Calu3 (cell line): ENCODE measurements around the gene DNHD1. TPM values are rescaled to one million over a fixed set of nuclear protein-coding genes. Genes with fewer than 3 reads are reported as not detected.
"Not testable (repeated sequence)": the region's sequence is repeated elsewhere in the genome, so short reads cannot be mapped to it uniquely, and the experiment has no call there.

Source experiments
- BruUV-seq: library from RNA; stranded (reverse); fragments of 400-500 nt; replicated peaks from 2 replicates; lab custom pipeline; 2021; lab: Mats Ljungman, UMichigan
- CTCF ChIA-PET: fragments of 300-600 bp; sonication (Branson Sonifier 250); formaldehyde crosslinking; loops from one replicate; lab custom pipeline; 2022; ENCODE audit warnings: antibody characterized with exemption; lab: Charles Lee
- DNase-seq: peaks from one replicate; pipeline ENCODE4 v3.0.0; 2022
- H3K27ac Mint-ChIP-seq: one replicate; pipeline ENCODE4 v1.8.0; 2022; ENCODE audit warnings: mixed read lengths; ENCODE audit not compliant: unreplicated experiment
- H3K27me3 Mint-ChIP-seq: one replicate; pipeline ENCODE4 v1.8.0; 2022; ENCODE audit warnings: mixed read lengths; ENCODE audit not compliant: unreplicated experiment
- H3K36me3 Mint-ChIP-seq: one replicate; pipeline ENCODE4 v1.8.0; 2022; ENCODE audit warnings: mild to moderate bottlenecking, moderate library complexity, mixed read lengths; ENCODE audit not compliant: insufficient read depth, unreplicated experiment
- H3K4me1 Mint-ChIP-seq: one replicate; pipeline ENCODE4 v1.8.0; 2022; ENCODE audit warnings: mild to moderate bottlenecking, low read depth, mixed read lengths; ENCODE audit not compliant: unreplicated experiment
- H3K4me3 Mint-ChIP-seq: one replicate; pipeline ENCODE4 v1.8.0; 2022; ENCODE audit warnings: mild to moderate bottlenecking, low read depth, moderate library complexity, mixed read lengths; ENCODE audit not compliant: unreplicated experiment
- H3K9me3 Mint-ChIP-seq: one replicate; pipeline ENCODE4 v1.8.0; 2022; ENCODE audit warnings: low read depth, mixed read lengths; ENCODE audit not compliant: unreplicated experiment
- intact Hi-C: fragments of 100-400 bp; cut with micrococcal nuclease; formaldehyde crosslinking; loops from one replicate; pipeline ENCODE4 v1.10.0; 2022; ENCODE audit not compliant: unreplicated experiment
- total RNA-seq: library from RNA; stranded (reverse); gene quantifications from 2 replicates; pipeline ENCODE4 v1.2.3, GENCODE V29; 2022
- TF ChIP-seq, protein P1 (sequence below): fragments of 200-600 bp; IDR thresholded peaks from one replicate; pipeline ENCODE4 v1.8.0; 2022; ENCODE audit warnings: antibody characterized with exemption; ENCODE audit not compliant: unreplicated experiment

DNHD1 gene
- total RNA-seq, 1 experiment from 2014 or later = 41.2 TPM

DNA sequence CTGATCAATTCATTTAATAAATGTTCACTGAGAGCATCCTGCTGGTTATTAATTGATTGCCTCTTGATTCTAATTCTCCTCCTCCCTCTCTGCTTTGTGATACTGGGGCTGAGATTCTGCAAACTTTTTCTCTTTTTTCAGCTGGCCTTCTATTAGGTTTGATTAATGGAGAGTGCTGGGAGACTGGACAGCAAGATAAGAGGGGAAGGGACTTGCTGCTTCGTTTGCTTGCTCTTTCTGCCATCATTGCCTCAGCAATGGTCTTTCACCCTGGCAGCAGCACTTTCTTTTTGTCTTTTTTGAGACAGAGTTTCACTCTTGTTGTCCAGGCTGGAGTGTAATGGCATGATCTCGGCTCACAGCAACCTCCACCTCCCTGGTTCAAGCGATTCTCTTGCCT lies 7.1 kb downstream of the DNHD1 start:
- BruUV-seq = no TSS peak
- Mint-ChIP-seq H3K27me3 (no peaks in the 10 kb centered on the region), H3K4me3 (no peak overlapping the region), H3K36me3 (peaks cover 6% of the 10 kb centered on the region), H3K9me3 (no peaks in the 10 kb centered on the region), H3K4me1 (no peaks in the 10 kb centered on the region), H3K27ac (no peak overlapping the region)
- TF ChIP-seq, protein P1, sequence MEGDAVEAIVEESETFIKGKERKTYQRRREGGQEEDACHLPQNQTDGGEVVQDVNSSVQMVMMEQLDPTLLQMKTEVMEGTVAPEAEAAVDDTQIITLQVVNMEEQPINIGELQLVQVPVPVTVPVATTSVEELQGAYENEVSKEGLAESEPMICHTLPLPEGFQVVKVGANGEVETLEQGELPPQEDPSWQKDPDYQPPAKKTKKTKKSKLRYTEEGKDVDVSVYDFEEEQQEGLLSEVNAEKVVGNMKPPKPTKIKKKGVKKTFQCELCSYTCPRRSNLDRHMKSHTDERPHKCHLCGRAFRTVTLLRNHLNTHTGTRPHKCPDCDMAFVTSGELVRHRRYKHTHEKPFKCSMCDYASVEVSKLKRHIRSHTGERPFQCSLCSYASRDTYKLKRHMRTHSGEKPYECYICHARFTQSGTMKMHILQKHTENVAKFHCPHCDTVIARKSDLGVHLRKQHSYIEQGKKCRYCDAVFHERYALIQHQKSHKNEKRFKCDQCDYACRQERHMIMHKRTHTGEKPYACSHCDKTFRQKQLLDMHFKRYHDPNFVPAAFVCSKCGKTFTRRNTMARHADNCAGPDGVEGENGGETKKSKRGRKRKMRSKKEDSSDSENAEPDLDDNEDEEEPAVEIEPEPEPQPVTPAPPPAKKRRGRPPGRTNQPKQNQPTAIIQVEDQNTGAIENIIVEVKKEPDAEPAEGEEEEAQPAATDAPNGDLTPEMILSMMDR = no peak
- intact Hi-C loops = loop anchor here (2.0 kb wide), 1 partner anchor 65 kb away; no protein-coding TSS in a partner anchor
- CTCF ChIA-PET = interaction anchor here (0.7 to 3.1 kb wide), 2 partner anchors 124 to 125 kb away, joined by 3 to 27 read pairs; no protein-coding TSS in a partner anchor
- no peak for DNase-seq

DNA sequence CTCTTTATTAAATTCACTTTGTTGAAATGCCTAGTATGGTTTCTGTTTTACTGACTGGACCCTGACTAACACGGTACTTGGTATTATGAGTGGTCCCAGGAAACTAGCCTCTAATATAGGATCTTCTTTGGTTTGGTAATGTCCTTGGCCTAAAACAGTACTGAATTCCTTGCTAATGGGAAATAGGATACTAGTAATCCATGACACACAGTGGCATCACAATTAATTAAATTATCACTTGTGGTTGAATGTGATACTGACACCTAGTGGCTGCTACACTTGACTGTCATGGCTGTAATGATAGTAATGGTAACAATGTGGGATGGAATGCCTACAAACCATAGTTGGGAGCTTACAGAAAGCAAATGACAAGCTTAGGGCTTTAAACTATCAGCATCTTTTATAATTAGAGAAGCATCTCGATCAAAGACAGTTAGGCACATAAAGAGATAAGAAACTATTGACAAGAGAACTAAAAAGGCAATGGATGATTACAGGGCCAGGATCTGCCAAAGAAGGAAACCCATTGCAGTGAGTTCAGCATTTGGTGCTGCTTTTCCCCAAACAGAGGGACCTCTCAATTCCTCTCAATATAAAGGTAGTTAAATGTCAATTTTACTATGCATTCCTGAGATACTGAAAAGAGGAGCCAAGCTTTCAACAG lies 8.6 kb downstream of the DNHD1 start:
- Mint-ChIP-seq H3K4me1 (no peaks in the 10 kb centered on the region), H3K27me3 (no peaks in the 10 kb centered on the region), H3K4me3 (no peak overlapping the region), H3K27ac (no peak overlapping the region), H3K9me3 (no peaks in the 10 kb centered on the region), H3K36me3 (peaks cover 6% of the 10 kb centered on the region)
- TF ChIP-seq, protein P1 = peak; percentile 47
- DNase-seq = peak; percentile 24
- CTCF ChIA-PET = interaction anchor here (1.4 to 3.1 kb wide), 2 partner anchors 62 to 127 kb away, joined by 6 to 27 read pairs; no protein-coding TSS in a partner anchor
- BruUV-seq = no TSS peak
- intact Hi-C loops = loop anchor here (1.0 to 2.0 kb wide), 2 partner anchors 67 to 126 kb away; no protein-coding TSS in a partner anchor

DNA sequence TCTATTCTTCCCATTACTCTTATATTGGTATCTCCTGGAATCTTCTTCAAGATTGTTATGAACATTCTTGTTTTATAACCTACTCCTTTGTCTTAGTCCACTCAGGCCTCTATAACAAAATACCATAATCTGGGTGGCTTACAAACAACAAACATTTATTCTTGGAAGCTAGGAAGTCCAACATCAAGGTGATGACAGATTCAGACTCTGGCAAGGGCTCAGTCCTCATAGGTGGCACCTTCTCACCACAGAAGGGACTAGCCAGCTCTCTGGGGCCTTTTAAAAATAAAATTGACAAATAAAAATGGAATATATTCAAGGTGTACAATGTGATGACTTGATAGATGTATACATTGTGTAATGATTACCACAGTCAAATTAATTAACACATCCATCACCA lies 19.8 kb downstream of the DNHD1 start:
- H3K36me3 Mint-ChIP-seq = peaks cover 21% of the 10 kb centered on the region
- TF ChIP-seq, protein P1 = no peak
- no peaks in the 10 kb centered on the region for H3K27me3 Mint-ChIP-seq
- DNase-seq = no peak
- CTCF ChIA-PET = no interaction called here
- no peaks in the 10 kb centered on the region for H3K4me1 Mint-ChIP-seq
- H3K9me3 Mint-ChIP-seq = no peaks in the 10 kb centered on the region
- no peak overlapping the region for H3K27ac Mint-ChIP-seq
- no peak overlapping the region for H3K4me3 Mint-ChIP-seq
- no TSS peak for BruUV-seq
- intact Hi-C loops = no loop called here

DNA sequence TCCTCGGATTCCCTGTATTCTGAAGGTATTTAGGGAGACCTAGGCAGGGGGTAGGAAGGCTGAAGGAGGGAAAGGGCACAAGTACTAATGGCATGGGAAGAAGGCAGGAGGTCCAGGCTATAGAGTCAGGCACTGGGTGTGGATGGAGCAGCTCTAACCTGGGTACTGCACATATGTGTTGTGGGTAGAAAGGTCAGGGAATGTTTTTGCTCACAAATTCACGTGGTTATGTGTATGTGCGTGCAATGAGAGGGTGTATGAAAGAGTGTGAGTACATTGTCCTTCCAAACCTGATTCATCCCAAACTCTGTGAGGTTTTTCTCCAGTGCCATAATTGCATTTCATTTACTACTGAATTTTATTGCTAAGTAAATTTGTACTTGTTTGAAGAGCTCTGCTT lies 23.2 kb downstream of the DNHD1 start:
- no peak overlapping the region for H3K4me3 Mint-ChIP-seq
- DNase-seq = no peak
- no TSS peak for BruUV-seq
- no peaks in the 10 kb centered on the region for H3K4me1 Mint-ChIP-seq
- no peak overlapping the region for H3K27ac Mint-ChIP-seq
- no peaks in the 10 kb centered on the region for H3K27me3 Mint-ChIP-seq
- peaks cover 21% of the 10 kb centered on the region for H3K36me3 Mint-ChIP-seq
- H3K9me3 Mint-ChIP-seq = no peaks in the 10 kb centered on the region
- TF ChIP-seq, protein P1 = no peak
- CTCF ChIA-PET = no interaction called here
- intact Hi-C loops = no loop called here

DNA sequence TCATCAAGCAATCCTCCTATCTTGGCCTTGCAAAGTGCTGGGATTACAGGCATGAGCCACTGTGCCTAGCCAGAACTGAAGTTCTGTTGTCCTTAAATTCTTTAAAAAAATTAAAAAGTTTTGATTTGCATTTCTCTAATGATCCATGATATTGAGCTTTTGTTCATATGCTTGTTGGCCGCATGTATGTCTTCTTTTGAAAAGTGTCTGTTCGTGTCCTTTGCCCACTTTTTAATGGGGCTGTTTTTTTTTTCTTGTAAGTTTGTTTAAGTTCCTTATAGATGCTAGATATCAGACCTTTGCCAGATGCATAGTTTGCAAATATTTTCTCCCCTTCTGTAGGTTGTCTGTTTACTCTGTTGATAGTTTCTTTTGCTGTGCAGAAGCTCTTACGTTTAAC lies 24.9 kb downstream of the DNHD1 start:
- H3K27ac Mint-ChIP-seq, intact Hi-C loops, DNase-seq, BruUV-seq, H3K4me3 Mint-ChIP-seq, H3K27me3 Mint-ChIP-seq, CTCF ChIA-PET, H3K36me3 Mint-ChIP-seq, H3K4me1 Mint-ChIP-seq, H3K9me3 Mint-ChIP-seq: not testable (repeated sequence)
